Endothelial cell of umbilical vein (primary cell): ENCODE measurements around the gene ISL1. TPM values are rescaled to one million over a fixed set of nuclear protein-coding genes. Genes with fewer than 3 reads are reported as not detected.

ENCODE experiments used
- BruUV-seq: library from RNA; stranded (reverse); fragments of 400-500 nt; replicated peaks from 2 replicates; lab custom pipeline; 2021; lab: Mats Ljungman, UMichigan
- CTCF ChIA-PET: fragments of 300-600, 350-600 bp; sonication (Branson Sonifier 250); formaldehyde crosslinking; loops from one replicate; lab custom pipeline; 2021; ENCODE audit warnings: antibody characterized with exemption, inconsistent platforms; lab: Charles Lee
- POLR2A ChIA-PET: fragments of 300-600, 350-600 bp; sonication (Branson Sonifier 250); formaldehyde crosslinking; loops from one replicate; lab custom pipeline; 2021; ENCODE audit warnings: antibody characterized with exemption, inconsistent platforms; lab: Charles Lee
- DNase-seq: peaks from one replicate; pipeline ENCODE4 v3.0.0-alpha.2; 2011; ENCODE audit warnings: low read depth, low spot score
- FAIRE-seq: peaks from 2 replicates; lab custom pipeline; 2011; peaks lifted over from hg19 to GRCh38; lab: Jason Lieb, UNC
- H2AFZ ChIP-seq: 2 replicates; pipeline ENCODE4 v1.6.0; 2012; ENCODE audit warnings: low read depth, low read length, control low read depth, inconsistent platforms
- H3K27ac ChIP-seq: 2 replicates; pipeline ENCODE4 v1.5.1; 2011; ENCODE audit warnings: low read depth, mild to moderate bottlenecking, control low read depth, low read length, moderate library complexity; ENCODE audit not compliant: insufficient read depth
- H3K27me3 ChIP-seq, 2 experiments: 2 replicates each; pipeline versions ENCODE4 v1.6.0 to v1.6.1; 2011; ENCODE audit warnings: low read length in 2 of 2, mixed read lengths in 1 of 2; ENCODE audit not compliant: control insufficient read depth in 2 of 2, insufficient read depth in 2 of 2
- H3K36me3 ChIP-seq, 2 experiments: 2 replicates in 1 of 2; 3 replicates in 1 of 2; pipeline ENCODE4 v1.5.1; 2011; ENCODE audit warnings: low read length in 2 of 2, mild to moderate bottlenecking in 1 of 2, moderate library complexity in 1 of 2; ENCODE audit not compliant: control insufficient read depth in 2 of 2, insufficient read depth in 2 of 2; ENCODE audit errors: extremely low read depth in 1 of 2
- H3K4me1 ChIP-seq: 3 replicates; pipeline ENCODE4 v1.5.1; 2011; ENCODE audit warnings: mild to moderate bottlenecking, low read length; ENCODE audit not compliant: control insufficient read depth, insufficient read depth; ENCODE audit errors: extremely low read depth
- H3K4me2 ChIP-seq: 2 replicates; pipeline ENCODE4 v1.6.1; 2011; ENCODE audit warnings: low read length, control low read depth, mixed read lengths; ENCODE audit not compliant: insufficient read depth
- H3K4me3 ChIP-seq, 3 experiments: fragments of 200-600 bp in 1 of 3; sonication (generic), shearing (Covaris generic) in 1 of 3; replicated peaks in 1 of 3; 2 replicates each; pipeline ENCODE4 v1.5.1; 2011 to 2016; ENCODE audit warnings: control low read depth in 3 of 3, low read length in 3 of 3, mild to moderate bottlenecking in 2 of 3, inconsistent platforms in 1 of 3, low read depth in 1 of 3, moderate library complexity in 1 of 3; ENCODE audit not compliant: insufficient read depth in 1 of 3
- H3K79me2 ChIP-seq: 2 replicates; pipeline ENCODE4 v1.6.0; 2012; ENCODE audit warnings: low read length, inconsistent platforms; ENCODE audit not compliant: control insufficient read depth, insufficient read depth
- H3K9ac ChIP-seq: replicated peaks from 2 replicates; pipeline ENCODE3; 2011; ENCODE audit warnings: low read length, control low read depth; ENCODE audit not compliant: insufficient read depth; ENCODE audit errors: extremely low read depth
- H3K9me1 ChIP-seq: replicated peaks from 3 replicates; pipeline ENCODE4 v1.6.0; 2011; ENCODE audit warnings: mild to moderate bottlenecking, low read length; ENCODE audit not compliant: control insufficient read depth, insufficient read depth; ENCODE audit errors: extremely low read depth
- H3K9me3 ChIP-seq: replicated peaks from 2 replicates; pipeline ENCODE4 v1.5.1; 2012; ENCODE audit warnings: low read length, inconsistent platforms; ENCODE audit not compliant: control insufficient read depth, insufficient read depth
- H4K20me1 ChIP-seq: replicated peaks from 2 replicates; pipeline ENCODE3; 2011; ENCODE audit warnings: mild to moderate bottlenecking, low read length; ENCODE audit not compliant: control insufficient read depth, insufficient read depth; ENCODE audit errors: extremely low read depth
- EZH2 ChIP-seq: IDR thresholded peaks from 2 replicates; pipeline ENCODE4 v1.6.1; 2012; ENCODE audit warnings: borderline replicate concordance, low read depth, mild to moderate bottlenecking, moderate library complexity, low read length, inconsistent platforms; ENCODE audit not compliant: severe bottlenecking
- FOS ChIP-seq: IDR thresholded peaks from 2 replicates; pipeline ENCODE4 v1.6.1; 2011; ENCODE audit warnings: mild to moderate bottlenecking, low read length, moderate library complexity, borderline replicate concordance; ENCODE audit not compliant: insufficient read depth
- GATA2 ChIP-seq: IDR thresholded peaks from 2 replicates; pipeline ENCODE4 v1.7.0; 2011; ENCODE audit warnings: low read depth, mild to moderate bottlenecking, moderate library complexity, mixed read lengths, low read length; ENCODE audit not compliant: insufficient read length, insufficient read depth
- JUN ChIP-seq: IDR thresholded peaks from 2 replicates; pipeline ENCODE4 v1.6.1; 2011; ENCODE audit warnings: borderline replicate concordance, low read depth; ENCODE audit not compliant: insufficient read length, insufficient read depth
- MYC ChIP-seq: IDR thresholded peaks from one replicate; pipeline ENCODE4 v1.6.1; 2011; ENCODE audit warnings: mild to moderate bottlenecking, low read depth, low read length
- POLR2A ChIP-seq: IDR thresholded peaks from 2 replicates; pipeline ENCODE4 v1.6.1; 2012; ENCODE audit warnings: low read depth, mild to moderate bottlenecking, control low read depth, low read length
- POLR2AphosphoS5 ChIP-seq: IDR thresholded peaks from 2 replicates; pipeline ENCODE4 v1.6.1; 2012; ENCODE audit warnings: low read depth, mild to moderate bottlenecking, control low read depth, low read length, moderate library complexity; ENCODE audit not compliant: insufficient read depth
- dilution Hi-C: fragments of 300-500 bp; cut with MboI; formaldehyde crosslinking; loops from one replicate; pipeline ENCODE4 v1.15.0; 2019; ENCODE audit warnings: low sequenced_read_pairs; ENCODE audit not compliant: extremely low pct_ligation_motif_present
- intact Hi-C: fragments of 100-400 bp; cut with micrococcal nuclease; formaldehyde crosslinking; loops from one replicate; pipeline ENCODE4 v1.10.0; 2022
- polyA plus RNA-seq, 4 experiments: library from polyadenylated mRNA; depleted of rRNA in 3 of 4; stranded (reverse) in 3 of 4; unstranded in 1 of 4; fragments of >200 nt; gene quantifications; 2 replicates each; pipeline versions ENCODE4 v1.2.1 to v1.2.3, GENCODE V29; 2011 to 2012; ENCODE audit warnings: missing spikeins in 1 of 4
- total RNA-seq: library from RNA; stranded (reverse); gene quantifications from 2 replicates; pipeline ENCODE4 v1.2.3, GENCODE V29; 2021
- TF ChIP-seq, protein P1 (sequence below): IDR thresholded peaks from 2 replicates; pipeline ENCODE4 v1.6.1; 2011; ENCODE audit not compliant: insufficient read depth, insufficient read length
- TF ChIP-seq, protein P2 (sequence below), 2 donors: IDR thresholded peaks; 1 replicate in 1 of 2; 2 replicates in 1 of 2; pipeline ENCODE4 v1.5.1; 2011; ENCODE audit warnings: low read length in 2 of 2, mild to moderate bottlenecking in 2 of 2, moderate library complexity in 2 of 2, control low read depth in 1 of 2, inconsistent platforms in 1 of 2, low read depth in 1 of 2; ENCODE audit not compliant: insufficient read depth in 1 of 2; ENCODE audit errors: extremely low read depth in 1 of 2

Gene ISL1
- total and polyA plus RNA-seq, 2 donors (not counting 3 experiments of a cell fraction or from before 2014, with no cell fraction given): 0.28 to 1.1 TPM

DNA sequence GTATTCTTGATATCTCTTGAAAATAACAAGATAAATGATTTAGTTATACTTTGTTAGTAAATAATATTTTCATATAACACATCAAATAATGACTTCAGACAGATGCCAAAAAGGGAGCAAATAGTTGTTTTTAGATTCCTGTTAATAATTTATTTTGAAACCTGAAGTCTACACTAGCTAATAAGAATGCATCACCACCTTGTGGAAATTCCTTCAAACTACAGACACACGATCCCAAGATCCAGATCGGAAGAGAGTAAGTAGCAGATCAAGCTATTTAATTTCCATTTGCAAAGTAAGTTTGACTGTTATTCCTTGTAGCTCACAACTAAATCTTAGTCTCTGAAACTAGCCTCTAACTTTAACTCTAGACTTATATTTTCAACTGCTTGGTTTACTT is 35.5 kb upstream of the ISL1 start:
- H3K9me3 ChIP-seq: no peaks in the 10 kb centered on the region
- H3K79me2 ChIP-seq: no peaks in the 10 kb centered on the region
- dilution Hi-C loops: no loop called here
- intact Hi-C loops: no loop called here
- CTCF ChIA-PET: interaction anchor here (1.0 to 2.3 kb wide), 3 partner anchors 14 to 389 kb away, joined by 3 to 15 read pairs (median 6); no protein-coding TSS in a partner anchor
- no TSS peak for BruUV-seq
- H4K20me1 ChIP-seq: no peaks in the 10 kb centered on the region
- H3K27me3 ChIP-seq: no peaks in the 10 kb centered on the region
- no peak overlapping the region for H2AFZ ChIP-seq
- H3K4me3 ChIP-seq: no peak overlapping the region
- H3K36me3 ChIP-seq: no peaks in the 10 kb centered on the region
- POLR2A ChIA-PET: no interaction called here
- no peak for TF ChIP-seq FOS
- no peaks in the 10 kb centered on the region for H3K9me1 ChIP-seq
- H3K4me1 ChIP-seq: no peaks in the 10 kb centered on the region
- FAIRE-seq (no peak), DNase-seq (no peak)
- H3K4me2 ChIP-seq: no peak overlapping the region
- H3K9ac ChIP-seq: no peak overlapping the region
- H3K27ac ChIP-seq: no peak overlapping the region

DNA sequence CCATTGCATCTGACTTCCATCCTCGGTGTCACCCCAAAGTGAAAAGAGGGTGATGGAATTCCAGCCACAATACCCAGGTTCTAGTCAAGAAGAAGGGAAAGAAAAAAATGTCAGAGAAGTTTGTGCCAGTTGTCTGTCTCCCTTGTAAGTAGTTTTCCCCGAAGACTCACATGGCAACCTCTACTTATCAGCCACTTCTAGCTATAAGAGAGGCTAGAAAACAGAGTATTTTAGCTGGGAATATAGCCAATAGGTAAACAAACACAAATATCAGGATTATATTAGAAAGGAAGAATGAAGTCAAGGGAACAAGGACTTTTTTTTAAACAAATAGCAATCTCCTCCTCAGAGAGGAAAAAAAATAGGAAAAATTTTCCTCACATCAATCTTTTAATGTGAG is 12.2 kb upstream of the ISL1 start:
- BruUV-seq: no TSS peak
- intact Hi-C loops: no loop called here
- dilution Hi-C loops: no loop called here
- H3K4me1 ChIP-seq: no peaks in the 10 kb centered on the region
- TF ChIP-seq JUN (no peak), FOS (no peak), POLR2AphosphoS5 (no peak), EZH2 (no peak), MYC (no peak), GATA2 (no peak), POLR2A (no peak)
- TF ChIP-seq, protein P1, sequence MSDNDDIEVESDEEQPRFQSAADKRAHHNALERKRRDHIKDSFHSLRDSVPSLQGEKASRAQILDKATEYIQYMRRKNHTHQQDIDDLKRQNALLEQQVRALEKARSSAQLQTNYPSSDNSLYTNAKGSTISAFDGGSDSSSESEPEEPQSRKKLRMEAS: no peak
- TF ChIP-seq, protein P2, sequence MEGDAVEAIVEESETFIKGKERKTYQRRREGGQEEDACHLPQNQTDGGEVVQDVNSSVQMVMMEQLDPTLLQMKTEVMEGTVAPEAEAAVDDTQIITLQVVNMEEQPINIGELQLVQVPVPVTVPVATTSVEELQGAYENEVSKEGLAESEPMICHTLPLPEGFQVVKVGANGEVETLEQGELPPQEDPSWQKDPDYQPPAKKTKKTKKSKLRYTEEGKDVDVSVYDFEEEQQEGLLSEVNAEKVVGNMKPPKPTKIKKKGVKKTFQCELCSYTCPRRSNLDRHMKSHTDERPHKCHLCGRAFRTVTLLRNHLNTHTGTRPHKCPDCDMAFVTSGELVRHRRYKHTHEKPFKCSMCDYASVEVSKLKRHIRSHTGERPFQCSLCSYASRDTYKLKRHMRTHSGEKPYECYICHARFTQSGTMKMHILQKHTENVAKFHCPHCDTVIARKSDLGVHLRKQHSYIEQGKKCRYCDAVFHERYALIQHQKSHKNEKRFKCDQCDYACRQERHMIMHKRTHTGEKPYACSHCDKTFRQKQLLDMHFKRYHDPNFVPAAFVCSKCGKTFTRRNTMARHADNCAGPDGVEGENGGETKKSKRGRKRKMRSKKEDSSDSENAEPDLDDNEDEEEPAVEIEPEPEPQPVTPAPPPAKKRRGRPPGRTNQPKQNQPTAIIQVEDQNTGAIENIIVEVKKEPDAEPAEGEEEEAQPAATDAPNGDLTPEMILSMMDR (IDR thresholded peaks at IDR 0.05; ENCODE audit: extremely low read depth in 1 of 2, insufficient read depth in 1 of 2, low read depth in 1 of 2, low read length in 2 of 2): no peak
- no peak for DNase-seq
- H4K20me1 ChIP-seq: no peaks in the 10 kb centered on the region
- no peaks in the 10 kb centered on the region for H3K79me2 ChIP-seq
- no peaks in the 10 kb centered on the region for H3K9me3 ChIP-seq
- ChIA-PET CTCF (interaction anchor here (1.3 kb wide), 1 partner anchor 407 kb away, joined by 3 read pairs; no protein-coding TSS in a partner anchor), POLR2A (no interaction called here)
- no peaks in the 10 kb centered on the region for H3K9me1 ChIP-seq
- H3K36me3 ChIP-seq: no peaks in the 10 kb centered on the region
- no peak for FAIRE-seq
- H3K27ac ChIP-seq: no peak overlapping the region
- no peak overlapping the region for H3K4me3 ChIP-seq
- H3K9ac ChIP-seq: no peak overlapping the region
- no peak overlapping the region for H2AFZ ChIP-seq
- peaks cover 0 to 3% of the 10 kb centered on the region in 2 experiments for H3K27me3 ChIP-seq
- H3K4me2 ChIP-seq: no peak overlapping the region
